ENCODE data around the gene RANBP1. TPM values are rescaled to one million over a fixed set of nuclear protein-coding genes. Genes with fewer than 3 reads are reported as not detected.

RANBP1 gene
- total and polyA plus RNA-seq, 12 donors, result 63.3 to 346 (median 126) TPM

DNA sequence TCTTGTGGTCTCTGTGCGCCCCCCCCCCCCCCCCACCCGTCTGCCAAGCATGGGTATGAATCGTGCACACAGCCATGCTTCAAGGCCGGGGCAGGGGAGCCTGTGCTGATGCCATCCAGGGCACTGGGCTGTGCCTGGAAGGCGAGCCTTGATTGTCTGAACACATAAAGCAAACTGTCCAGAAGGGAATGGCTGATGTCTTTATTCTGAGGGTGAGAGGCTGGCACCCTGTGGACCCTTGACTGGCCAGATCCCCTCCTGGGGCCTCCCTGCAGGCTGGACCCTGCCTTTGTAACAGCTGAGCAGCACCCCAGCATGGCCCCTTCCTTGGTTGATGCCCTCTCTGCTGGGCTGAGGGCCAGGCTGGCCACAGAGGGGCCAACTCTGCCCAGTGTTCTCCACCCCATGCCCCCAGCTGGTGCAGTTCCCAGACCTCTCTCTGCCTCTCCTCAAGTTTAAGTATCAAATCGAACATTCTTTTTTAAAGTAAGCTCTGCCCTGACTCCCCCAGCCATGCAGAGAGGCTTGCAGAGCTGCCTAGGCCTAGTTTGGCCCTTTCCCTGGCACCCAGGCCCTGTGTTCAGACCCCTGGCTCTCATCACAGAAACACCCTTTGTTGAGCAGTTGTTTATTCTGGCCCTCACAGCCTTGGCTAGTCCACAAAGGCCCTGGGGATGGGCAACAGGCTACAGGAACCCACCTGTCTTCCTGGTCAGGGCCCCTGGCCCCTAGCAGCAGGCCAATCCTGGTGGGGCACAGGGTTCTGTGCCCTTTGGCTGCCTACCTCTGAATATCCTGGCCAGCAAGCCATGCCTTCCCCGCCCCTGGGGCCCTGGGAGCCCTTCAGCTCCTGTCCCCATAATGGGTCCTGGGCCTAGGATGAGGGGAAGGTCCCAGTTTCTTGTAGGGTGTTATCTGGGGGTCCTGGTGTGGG lies 3.9 kb upstream of the RANBP1 start:
- intact Hi-C loops (cut with DNase I), result no loop called here
- TF ChIP-seq, protein P1, sequence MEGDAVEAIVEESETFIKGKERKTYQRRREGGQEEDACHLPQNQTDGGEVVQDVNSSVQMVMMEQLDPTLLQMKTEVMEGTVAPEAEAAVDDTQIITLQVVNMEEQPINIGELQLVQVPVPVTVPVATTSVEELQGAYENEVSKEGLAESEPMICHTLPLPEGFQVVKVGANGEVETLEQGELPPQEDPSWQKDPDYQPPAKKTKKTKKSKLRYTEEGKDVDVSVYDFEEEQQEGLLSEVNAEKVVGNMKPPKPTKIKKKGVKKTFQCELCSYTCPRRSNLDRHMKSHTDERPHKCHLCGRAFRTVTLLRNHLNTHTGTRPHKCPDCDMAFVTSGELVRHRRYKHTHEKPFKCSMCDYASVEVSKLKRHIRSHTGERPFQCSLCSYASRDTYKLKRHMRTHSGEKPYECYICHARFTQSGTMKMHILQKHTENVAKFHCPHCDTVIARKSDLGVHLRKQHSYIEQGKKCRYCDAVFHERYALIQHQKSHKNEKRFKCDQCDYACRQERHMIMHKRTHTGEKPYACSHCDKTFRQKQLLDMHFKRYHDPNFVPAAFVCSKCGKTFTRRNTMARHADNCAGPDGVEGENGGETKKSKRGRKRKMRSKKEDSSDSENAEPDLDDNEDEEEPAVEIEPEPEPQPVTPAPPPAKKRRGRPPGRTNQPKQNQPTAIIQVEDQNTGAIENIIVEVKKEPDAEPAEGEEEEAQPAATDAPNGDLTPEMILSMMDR (IDR thresholded peaks at IDR 0.05), result no peak
- TF ChIP-seq POLR2A (IDR thresholded peaks at IDR 0.05), result no peak

DNA sequence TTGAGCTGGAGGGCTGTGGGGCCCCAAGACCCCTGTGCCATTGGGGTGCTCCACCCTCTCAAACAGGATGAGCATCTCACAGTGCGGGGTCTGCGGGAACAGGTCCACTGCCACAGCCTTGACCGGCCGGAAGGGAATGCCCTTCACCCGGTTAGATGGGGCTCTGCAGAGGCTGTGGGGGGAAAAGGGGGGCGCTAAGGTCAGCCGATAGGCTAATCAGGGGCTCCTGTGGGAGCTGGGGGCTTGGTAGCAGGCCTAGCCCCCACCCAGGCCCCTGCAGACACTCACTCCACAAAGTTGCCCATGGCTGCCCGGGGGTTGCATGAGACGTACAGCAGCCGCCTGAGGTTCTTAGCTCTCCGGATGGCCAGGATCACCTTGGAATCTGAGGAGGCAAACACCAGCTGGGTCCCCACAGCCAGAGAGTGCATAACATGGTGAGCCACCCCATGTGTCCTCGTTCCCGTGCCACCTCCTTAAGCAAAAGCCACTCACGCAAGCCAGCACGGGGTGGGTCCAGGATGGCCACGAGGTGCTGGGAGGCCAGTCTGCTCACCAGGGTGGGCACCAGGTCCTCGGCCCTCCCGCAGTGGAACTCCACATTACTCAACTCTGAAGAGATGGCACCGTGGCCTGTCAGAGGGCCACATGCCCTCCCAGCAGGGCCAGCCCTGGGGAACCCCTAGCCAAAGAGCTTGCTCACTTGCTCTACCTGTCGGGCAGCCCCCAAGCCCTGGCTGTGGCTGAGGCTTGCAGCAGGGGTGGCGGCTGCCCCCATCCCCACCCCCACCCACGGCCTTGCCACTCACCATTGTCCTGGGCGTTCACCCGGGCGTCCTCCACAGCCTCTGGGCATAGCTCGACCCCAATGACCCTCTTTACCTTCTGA lies 3.0 kb upstream of the RANBP1 start:
- WGBS, 4 donors, result 64 to 82% (median 77%) methylated on average over 8 to 26 of the region's 26 CpGs
- Histone ChIP-seq H3K27me3 (no peaks in the 10 kb centered on the region), H3K9me3 (replicated peaks in 1 of 3) (no peaks in the 10 kb centered on the region), H3K4me3 (no peak overlapping the region), H3K36me3 (replicated peaks in 1 of 2) (peaks cover 0 to 73% of the 10 kb centered on the region in 2 donors), H3K27ac (peak overlapping the region in 3 of 5 donors; percentile 51 to 52 (median 52)), H3K4me1 (replicated peaks in 1 of 2) (peaks cover 10 to 14% of the 10 kb centered on the region in 2 donors)
- intact Hi-C loops (cut with DNase I), result no loop called here
- TF ChIP-seq POLR2A (IDR thresholded peaks at IDR 0.05), result no peak
- TF ChIP-seq, protein P1 (IDR thresholded peaks at IDR 0.05), result no peak
- peak in 1 of 7 donors; percentile 17 for DNase-seq

More for the DNA sequence above, 3.9 kb upstream of the RANBP1 start:
- Histone ChIP-seq H3K36me3 (replicated peaks in 1 of 2) (peaks cover 0 to 82% of the 10 kb centered on the region in 2 donors), H3K4me3 (no peak overlapping the region), H3K4me1 (replicated peaks in 1 of 2) (peaks cover 10 to 13% of the 10 kb centered on the region in 2 donors), H3K27me3 (no peaks in the 10 kb centered on the region), H3K27ac (peak overlapping the region in 3 of 5 donors; percentile 51 to 52 (median 52)), H3K9me3 (replicated peaks in 1 of 3) (no peaks in the 10 kb centered on the region)
- WGBS, 4 donors, result 46 to 62% (median 58%) methylated on average over 4 to 7 of the region's 7 CpGs
- DNase-seq, result peak in 3 of 7 donors; percentile 55 to 59 (median 58)

DNA sequence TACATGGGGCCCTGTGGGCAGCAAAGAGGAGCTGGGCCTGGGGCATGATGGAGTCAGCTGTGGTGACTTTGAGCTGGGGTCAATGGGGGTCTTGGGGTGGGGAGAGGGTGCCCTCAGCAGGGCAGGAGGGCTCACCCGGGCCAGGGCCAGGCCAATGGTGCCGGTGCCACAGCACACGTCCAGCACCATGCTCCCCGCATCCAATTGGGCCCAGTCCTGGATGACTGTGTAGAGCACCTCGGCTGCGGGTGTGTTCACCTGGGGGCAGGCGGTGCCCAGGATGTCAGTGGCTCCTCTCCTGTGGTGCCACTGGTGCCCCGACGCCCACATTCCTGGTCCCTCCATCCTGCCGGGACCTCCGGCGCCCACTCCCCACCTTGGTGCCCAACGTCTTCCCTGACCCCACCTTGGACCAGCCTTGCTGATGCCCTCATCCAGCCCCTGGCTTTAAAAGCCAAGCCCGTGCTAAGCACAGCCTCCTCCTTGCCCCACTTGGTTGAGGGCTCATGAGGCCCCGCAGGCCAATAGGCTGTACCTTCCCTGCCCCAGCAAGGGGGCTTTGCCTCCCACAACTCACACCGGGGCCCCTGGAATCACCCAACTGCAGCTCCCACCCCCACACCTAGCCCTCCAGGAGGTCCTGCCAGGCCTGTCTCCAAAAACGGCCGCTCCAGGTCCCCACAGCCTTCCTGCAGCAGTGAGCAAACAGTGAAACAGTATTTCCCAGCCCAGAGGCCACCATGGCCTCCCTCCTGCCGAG lies 2.2 kb upstream of the RANBP1 start:
- H3K27ac ChIP-seq, result peak overlapping the region in 1 of 5 donors; percentile 52
- WGBS, 4 donors, result 84 to 93% (median 88%) methylated on average over 8 to 19 of the region's 19 CpGs
- intact Hi-C loops (cut with DNase I), result no loop called here
- TF ChIP-seq, protein P1 (IDR thresholded peaks at IDR 0.05), result no peak
- TF ChIP-seq POLR2A (IDR thresholded peaks at IDR 0.05), result no peak
- peaks cover 0 to 64% of the 10 kb centered on the region in 2 donors for H3K36me3 ChIP-seq (replicated peaks in 1 of 2)
- DNase-seq, result peak in 1 of 7 donors; percentile 20
- H3K27me3 ChIP-seq, result no peaks in the 10 kb centered on the region
- H3K9me3 ChIP-seq (replicated peaks in 1 of 3), result no peaks in the 10 kb centered on the region
- peaks cover 18 to 22% of the 10 kb centered on the region in 2 donors for H3K4me1 ChIP-seq (replicated peaks in 1 of 2)
- no peak overlapping the region for H3K4me3 ChIP-seq

Data from adrenal gland (tissue), 12 donors.